Endothelial cell of umbilical vein (primary cell): ENCODE data around the gene DCDC2B. TPM values are rescaled to one million over a fixed set of nuclear protein-coding genes. Genes with fewer than 3 reads are reported as not detected.

Experiments used
- BruUV-seq: library from RNA; stranded (reverse); fragments of 400-500 nt; replicated peaks from 2 replicates; lab custom pipeline; 2021; lab: Mats Ljungman, UMichigan
- CTCF ChIA-PET: fragments of 300-600, 350-600 bp; sonication (Branson Sonifier 250); formaldehyde crosslinking; loops from one replicate; lab custom pipeline; 2021; ENCODE audit warnings: antibody characterized with exemption, inconsistent platforms; lab: Charles Lee
- POLR2A ChIA-PET: fragments of 300-600, 350-600 bp; sonication (Branson Sonifier 250); formaldehyde crosslinking; loops from one replicate; lab custom pipeline; 2021; ENCODE audit warnings: antibody characterized with exemption, inconsistent platforms; lab: Charles Lee
- DNase-seq: peaks from one replicate; pipeline ENCODE4 v3.0.0-alpha.2; 2011; ENCODE audit warnings: low read depth, low spot score
- FAIRE-seq: peaks from 2 replicates; lab custom pipeline; 2011; peaks lifted over from hg19 to GRCh38; lab: Jason Lieb, UNC
- H2AFZ ChIP-seq: 2 replicates; pipeline ENCODE4 v1.6.0; 2012; ENCODE audit warnings: low read depth, low read length, control low read depth, inconsistent platforms
- H3K27ac ChIP-seq: 2 replicates; pipeline ENCODE4 v1.5.1; 2011; ENCODE audit warnings: low read depth, mild to moderate bottlenecking, control low read depth, low read length, moderate library complexity; ENCODE audit not compliant: insufficient read depth
- H3K27me3 ChIP-seq, 2 experiments: 2 replicates each; pipeline versions ENCODE4 v1.6.0 to v1.6.1; 2011; ENCODE audit warnings: low read length in 2 of 2, mixed read lengths in 1 of 2; ENCODE audit not compliant: control insufficient read depth in 2 of 2, insufficient read depth in 2 of 2
- H3K36me3 ChIP-seq, 2 experiments: 2 replicates in 1 of 2; 3 replicates in 1 of 2; pipeline ENCODE4 v1.5.1; 2011; ENCODE audit warnings: low read length in 2 of 2, mild to moderate bottlenecking in 1 of 2, moderate library complexity in 1 of 2; ENCODE audit not compliant: control insufficient read depth in 2 of 2, insufficient read depth in 2 of 2; ENCODE audit errors: extremely low read depth in 1 of 2
- H3K4me1 ChIP-seq: 3 replicates; pipeline ENCODE4 v1.5.1; 2011; ENCODE audit warnings: mild to moderate bottlenecking, low read length; ENCODE audit not compliant: control insufficient read depth, insufficient read depth; ENCODE audit errors: extremely low read depth
- H3K4me2 ChIP-seq: 2 replicates; pipeline ENCODE4 v1.6.1; 2011; ENCODE audit warnings: low read length, control low read depth, mixed read lengths; ENCODE audit not compliant: insufficient read depth
- H3K4me3 ChIP-seq, 3 experiments: fragments of 200-600 bp in 1 of 3; sonication (generic), shearing (Covaris generic) in 1 of 3; replicated peaks in 1 of 3; 2 replicates each; pipeline ENCODE4 v1.5.1; 2011 to 2016; ENCODE audit warnings: control low read depth in 3 of 3, low read length in 3 of 3, mild to moderate bottlenecking in 2 of 3, inconsistent platforms in 1 of 3, low read depth in 1 of 3, moderate library complexity in 1 of 3; ENCODE audit not compliant: insufficient read depth in 1 of 3
- H3K79me2 ChIP-seq: 2 replicates; pipeline ENCODE4 v1.6.0; 2012; ENCODE audit warnings: low read length, inconsistent platforms; ENCODE audit not compliant: control insufficient read depth, insufficient read depth
- H3K9ac ChIP-seq: replicated peaks from 2 replicates; pipeline ENCODE3; 2011; ENCODE audit warnings: low read length, control low read depth; ENCODE audit not compliant: insufficient read depth; ENCODE audit errors: extremely low read depth
- H3K9me1 ChIP-seq: replicated peaks from 3 replicates; pipeline ENCODE4 v1.6.0; 2011; ENCODE audit warnings: mild to moderate bottlenecking, low read length; ENCODE audit not compliant: control insufficient read depth, insufficient read depth; ENCODE audit errors: extremely low read depth
- H3K9me3 ChIP-seq: replicated peaks from 2 replicates; pipeline ENCODE4 v1.5.1; 2012; ENCODE audit warnings: low read length, inconsistent platforms; ENCODE audit not compliant: control insufficient read depth, insufficient read depth
- H4K20me1 ChIP-seq: replicated peaks from 2 replicates; pipeline ENCODE3; 2011; ENCODE audit warnings: mild to moderate bottlenecking, low read length; ENCODE audit not compliant: control insufficient read depth, insufficient read depth; ENCODE audit errors: extremely low read depth
- CTCF ChIP-seq, 2 donors: IDR thresholded peaks; 1 replicate in 1 of 2; 2 replicates in 1 of 2; pipeline ENCODE4 v1.5.1; 2011; ENCODE audit warnings: low read length in 2 of 2, mild to moderate bottlenecking in 2 of 2, moderate library complexity in 2 of 2, control low read depth in 1 of 2, inconsistent platforms in 1 of 2, low read depth in 1 of 2; ENCODE audit not compliant: insufficient read depth in 1 of 2; ENCODE audit errors: extremely low read depth in 1 of 2
- EZH2 ChIP-seq: IDR thresholded peaks from 2 replicates; pipeline ENCODE4 v1.6.1; 2012; ENCODE audit warnings: borderline replicate concordance, low read depth, mild to moderate bottlenecking, moderate library complexity, low read length, inconsistent platforms; ENCODE audit not compliant: severe bottlenecking
- FOS ChIP-seq: IDR thresholded peaks from 2 replicates; pipeline ENCODE4 v1.6.1; 2011; ENCODE audit warnings: mild to moderate bottlenecking, low read length, moderate library complexity, borderline replicate concordance; ENCODE audit not compliant: insufficient read depth
- GATA2 ChIP-seq: IDR thresholded peaks from 2 replicates; pipeline ENCODE4 v1.7.0; 2011; ENCODE audit warnings: low read depth, mild to moderate bottlenecking, moderate library complexity, mixed read lengths, low read length; ENCODE audit not compliant: insufficient read length, insufficient read depth
- POLR2AphosphoS5 ChIP-seq: IDR thresholded peaks from 2 replicates; pipeline ENCODE4 v1.6.1; 2012; ENCODE audit warnings: low read depth, mild to moderate bottlenecking, control low read depth, low read length, moderate library complexity; ENCODE audit not compliant: insufficient read depth
- dilution Hi-C: fragments of 300-500 bp; cut with MboI; formaldehyde crosslinking; loops from one replicate; pipeline ENCODE4 v1.15.0; 2019; ENCODE audit warnings: low sequenced_read_pairs; ENCODE audit not compliant: extremely low pct_ligation_motif_present
- intact Hi-C: fragments of 100-400 bp; cut with micrococcal nuclease; formaldehyde crosslinking; loops from one replicate; pipeline ENCODE4 v1.10.0; 2022
- polyA plus RNA-seq, 4 experiments: library from polyadenylated mRNA; depleted of rRNA in 3 of 4; stranded (reverse) in 3 of 4; unstranded in 1 of 4; fragments of >200 nt; gene quantifications; 2 replicates each; pipeline versions ENCODE4 v1.2.1 to v1.2.3, GENCODE V29; 2011 to 2012; ENCODE audit warnings: missing spikeins in 1 of 4
- total RNA-seq: library from RNA; stranded (reverse); gene quantifications from 2 replicates; pipeline ENCODE4 v1.2.3, GENCODE V29; 2021
- TF ChIP-seq, protein P1 (sequence below): IDR thresholded peaks from 2 replicates; pipeline ENCODE4 v1.6.1; 2011; ENCODE audit not compliant: insufficient read depth, insufficient read length

Gene DCDC2B
- total and polyA plus RNA-seq, 2 donors (not counting 3 experiments of a cell fraction or from before 2014, with no cell fraction given), result not detected

DNA sequence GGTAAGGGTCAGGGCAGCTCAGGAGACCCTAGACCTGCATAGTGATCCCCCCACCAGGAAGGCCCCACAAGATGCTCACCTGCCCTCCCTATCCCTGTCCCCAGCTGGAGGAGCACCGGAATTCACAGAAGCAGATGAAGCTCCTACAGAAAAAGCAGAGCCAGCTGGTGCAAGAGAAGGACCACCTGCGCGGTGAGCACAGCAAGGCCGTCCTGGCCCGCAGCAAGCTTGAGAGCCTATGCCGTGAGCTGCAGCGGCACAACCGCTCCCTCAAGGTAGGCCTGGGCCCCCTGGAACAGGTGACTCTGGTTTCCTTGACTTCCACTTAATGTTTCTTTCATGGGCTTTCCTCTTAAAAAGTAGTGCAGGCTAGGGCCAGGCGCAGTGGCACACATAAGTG is 21.0 kb upstream of the DCDC2B start:
- Histone ChIP-seq H3K27me3 (no peaks in the 10 kb centered on the region), H3K4me1 (no peaks in the 10 kb centered on the region), H3K9ac (no peak overlapping the region), H3K4me3 (no peak overlapping the region), H3K27ac (no peak overlapping the region), H2AFZ (no peak overlapping the region), H3K36me3 (peaks cover 33 to 48% of the 10 kb centered on the region in 2 experiments), H3K9me1 (no peaks in the 10 kb centered on the region), H3K4me2 (no peak overlapping the region), H3K9me3 (no peaks in the 10 kb centered on the region), H3K79me2 (peaks cover 37% of the 10 kb centered on the region), H4K20me1 (no peaks in the 10 kb centered on the region)
- POLR2A ChIA-PET, result no interaction called here
- intact Hi-C loops (no loop called here), dilution Hi-C loops (no loop called here)
- TF ChIP-seq FOS (no peak), GATA2 (no peak), CTCF (IDR thresholded peaks at IDR 0.05; ENCODE audit: extremely low read depth in 1 of 2, insufficient read depth in 1 of 2, low read depth in 1 of 2, low read length in 2 of 2) (no peak), EZH2 (no peak), POLR2AphosphoS5 (no peak)
- TF ChIP-seq, protein P1, sequence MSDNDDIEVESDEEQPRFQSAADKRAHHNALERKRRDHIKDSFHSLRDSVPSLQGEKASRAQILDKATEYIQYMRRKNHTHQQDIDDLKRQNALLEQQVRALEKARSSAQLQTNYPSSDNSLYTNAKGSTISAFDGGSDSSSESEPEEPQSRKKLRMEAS, result no peak
- BruUV-seq, result no TSS peak
- DNase-seq (no peak), FAIRE-seq (no peak)
- CTCF ChIA-PET, result no interaction called here
